ENCODE results near the gene ARHGEF37. TPM values are rescaled to one million over a fixed set of nuclear protein-coding genes. Genes with fewer than 3 reads are reported as not detected.

ARHGEF37 gene
- total RNA-seq, 1 experiment from 2014 or later = 0.70 TPM

DNA sequence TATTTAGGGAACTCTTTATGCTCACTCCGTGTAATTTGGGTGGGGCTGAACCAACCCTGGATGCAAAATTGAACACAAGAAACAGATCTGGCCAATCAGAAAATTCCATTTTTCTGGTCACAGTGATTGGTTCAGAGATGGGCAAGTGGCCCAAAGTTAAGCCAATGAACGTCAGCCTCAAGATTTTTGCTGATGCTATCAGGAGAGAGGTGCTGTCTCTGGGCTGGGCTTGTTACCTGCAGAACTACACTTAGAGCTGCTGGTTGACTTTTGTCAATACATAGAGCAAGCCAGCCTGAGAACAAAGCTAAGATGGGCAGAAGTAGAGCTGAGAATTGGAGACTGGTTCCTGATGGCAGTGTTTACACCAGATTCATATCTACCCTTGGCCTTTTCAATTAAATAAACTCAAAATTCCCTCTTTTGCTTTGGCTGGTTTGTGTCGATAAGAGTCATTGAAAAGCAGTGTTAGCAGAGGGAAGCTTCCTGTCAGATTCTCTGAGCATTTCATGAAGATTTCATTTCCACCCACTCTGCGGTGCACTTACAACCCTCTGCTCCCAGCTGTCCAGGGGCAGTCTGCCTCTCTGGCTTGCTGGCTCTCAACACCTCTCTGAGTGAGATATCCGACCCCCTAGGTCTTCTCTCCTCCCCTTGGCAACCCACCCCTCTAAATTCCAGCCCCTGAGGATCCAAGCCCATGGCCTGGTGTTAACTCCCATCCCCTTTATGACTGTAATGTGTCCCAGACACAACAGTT lies 84.3 kb downstream of the ARHGEF37 start:
- Mint-ChIP-seq H3K9me3 (ENCODE audit: unreplicated experiment) (peaks cover 11% of the 10 kb centered on the region), H3K4me1 (ENCODE audit: low read depth, unreplicated experiment) (no peaks in the 10 kb centered on the region), H3K36me3 (ENCODE audit: insufficient read depth, unreplicated experiment) (no peaks in the 10 kb centered on the region), H3K27ac (ENCODE audit: unreplicated experiment) (no peak overlapping the region), H3K4me3 (ENCODE audit: unreplicated experiment) (no peak overlapping the region), H3K27me3 (ENCODE audit: insufficient read depth, unreplicated experiment) (no peaks in the 10 kb centered on the region)
- H3K4me1 ChIP-seq = no peaks in the 10 kb centered on the region
- TF ChIP-seq, protein P1, sequence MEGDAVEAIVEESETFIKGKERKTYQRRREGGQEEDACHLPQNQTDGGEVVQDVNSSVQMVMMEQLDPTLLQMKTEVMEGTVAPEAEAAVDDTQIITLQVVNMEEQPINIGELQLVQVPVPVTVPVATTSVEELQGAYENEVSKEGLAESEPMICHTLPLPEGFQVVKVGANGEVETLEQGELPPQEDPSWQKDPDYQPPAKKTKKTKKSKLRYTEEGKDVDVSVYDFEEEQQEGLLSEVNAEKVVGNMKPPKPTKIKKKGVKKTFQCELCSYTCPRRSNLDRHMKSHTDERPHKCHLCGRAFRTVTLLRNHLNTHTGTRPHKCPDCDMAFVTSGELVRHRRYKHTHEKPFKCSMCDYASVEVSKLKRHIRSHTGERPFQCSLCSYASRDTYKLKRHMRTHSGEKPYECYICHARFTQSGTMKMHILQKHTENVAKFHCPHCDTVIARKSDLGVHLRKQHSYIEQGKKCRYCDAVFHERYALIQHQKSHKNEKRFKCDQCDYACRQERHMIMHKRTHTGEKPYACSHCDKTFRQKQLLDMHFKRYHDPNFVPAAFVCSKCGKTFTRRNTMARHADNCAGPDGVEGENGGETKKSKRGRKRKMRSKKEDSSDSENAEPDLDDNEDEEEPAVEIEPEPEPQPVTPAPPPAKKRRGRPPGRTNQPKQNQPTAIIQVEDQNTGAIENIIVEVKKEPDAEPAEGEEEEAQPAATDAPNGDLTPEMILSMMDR (IDR thresholded peaks at IDR 0.05; ENCODE audit: insufficient read depth in 1 of 2, low read depth in 1 of 2, low read length in 1 of 2, severe bottlenecking in 1 of 2, unreplicated experiment in 1 of 2) = no peak
- DNase-seq = no peak
- intact Hi-C loops (cut with micrococcal nuclease; ENCODE audit: unreplicated experiment) = loop anchor here (2.0 kb wide), 1 partner anchor 29 kb away; no protein-coding TSS in a partner anchor
- CTCF ChIA-PET = interaction anchor here (0.8 to 1.8 kb wide), 2 partner anchors 9 to 163 kb away, joined by 4 to 5 read pairs; no protein-coding TSS in a partner anchor
- no peaks in the 10 kb centered on the region for H3K9me3 ChIP-seq
- no peaks in the 10 kb centered on the region for H3K36me3 ChIP-seq (ENCODE audit: control insufficient read depth, insufficient read depth, low read length)
- BruUV-seq (replicated peaks) = no TSS peak
- H3K27me3 ChIP-seq (replicated peaks; ENCODE audit: control insufficient read depth, insufficient read depth, low read length) = no peaks in the 10 kb centered on the region
- POLR2A ChIA-PET = no interaction called here
- H3K4me3 ChIP-seq (ENCODE audit: low read depth, low read length) = no peak overlapping the region

DNA sequence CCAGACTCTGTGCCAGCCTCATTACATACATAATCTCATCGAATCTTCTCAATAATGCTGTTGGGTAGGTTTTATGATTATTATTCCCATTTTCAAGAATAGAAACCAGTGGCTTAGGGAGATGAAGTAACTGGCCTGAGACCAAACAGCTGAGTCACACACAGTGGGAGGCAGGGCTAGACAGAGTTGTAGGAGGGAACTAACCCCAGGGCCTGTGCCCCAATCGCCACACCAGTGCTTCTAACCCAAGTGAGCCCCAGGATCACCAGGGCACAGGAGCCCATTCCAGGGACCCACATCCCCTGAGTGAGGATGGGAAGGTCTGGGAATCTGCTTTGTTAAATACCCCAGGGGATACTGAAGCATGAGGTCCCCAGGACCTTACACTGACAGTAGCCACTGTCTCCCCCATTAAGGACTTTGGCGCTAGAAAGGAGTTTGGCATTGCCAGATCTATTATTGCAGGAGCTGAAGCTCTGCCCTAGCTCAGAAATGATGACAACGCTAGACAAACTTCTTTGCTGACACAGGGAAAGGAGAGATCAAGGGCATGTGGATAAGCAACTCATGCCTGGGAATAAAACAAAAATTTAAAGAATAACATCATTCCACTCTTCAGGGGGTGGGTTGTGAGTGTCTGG lies 85.0 kb downstream of the ARHGEF37 start:
- Histone ChIP-seq H3K4me1 (no peaks in the 10 kb centered on the region), H3K4me3 (ENCODE audit: low read depth, low read length) (no peak overlapping the region), H3K36me3 (ENCODE audit: control insufficient read depth, insufficient read depth, low read length) (no peaks in the 10 kb centered on the region), H3K27me3 (replicated peaks; ENCODE audit: control insufficient read depth, insufficient read depth, low read length) (no peaks in the 10 kb centered on the region), H3K9me3 (no peaks in the 10 kb centered on the region)
- H3K27ac Mint-ChIP-seq (ENCODE audit: unreplicated experiment) = no peak overlapping the region
- H3K36me3 Mint-ChIP-seq (ENCODE audit: insufficient read depth, unreplicated experiment) = no peaks in the 10 kb centered on the region
- H3K4me3 Mint-ChIP-seq (ENCODE audit: unreplicated experiment) = no peak overlapping the region
- no peaks in the 10 kb centered on the region for H3K27me3 Mint-ChIP-seq (ENCODE audit: insufficient read depth, unreplicated experiment)
- no TSS peak for BruUV-seq (replicated peaks)
- no peak for DNase-seq
- ChIA-PET CTCF (interaction anchor here (0.8 to 1.8 kb wide), 4 partner anchors 10 to 162 kb away, joined by 3 to 7 read pairs (median 4); no protein-coding TSS in a partner anchor), POLR2A (no interaction called here)
- peaks cover 11% of the 10 kb centered on the region for H3K9me3 Mint-ChIP-seq (ENCODE audit: unreplicated experiment)
- TF ChIP-seq, protein P1 (IDR thresholded peaks at IDR 0.05; ENCODE audit: insufficient read depth in 1 of 2, low read depth in 1 of 2, low read length in 1 of 2, severe bottlenecking in 1 of 2, unreplicated experiment in 1 of 2) = no peak
- no peaks in the 10 kb centered on the region for H3K4me1 Mint-ChIP-seq (ENCODE audit: low read depth, unreplicated experiment)
- intact Hi-C loops (cut with micrococcal nuclease; ENCODE audit: unreplicated experiment) = no loop called here

DNA sequence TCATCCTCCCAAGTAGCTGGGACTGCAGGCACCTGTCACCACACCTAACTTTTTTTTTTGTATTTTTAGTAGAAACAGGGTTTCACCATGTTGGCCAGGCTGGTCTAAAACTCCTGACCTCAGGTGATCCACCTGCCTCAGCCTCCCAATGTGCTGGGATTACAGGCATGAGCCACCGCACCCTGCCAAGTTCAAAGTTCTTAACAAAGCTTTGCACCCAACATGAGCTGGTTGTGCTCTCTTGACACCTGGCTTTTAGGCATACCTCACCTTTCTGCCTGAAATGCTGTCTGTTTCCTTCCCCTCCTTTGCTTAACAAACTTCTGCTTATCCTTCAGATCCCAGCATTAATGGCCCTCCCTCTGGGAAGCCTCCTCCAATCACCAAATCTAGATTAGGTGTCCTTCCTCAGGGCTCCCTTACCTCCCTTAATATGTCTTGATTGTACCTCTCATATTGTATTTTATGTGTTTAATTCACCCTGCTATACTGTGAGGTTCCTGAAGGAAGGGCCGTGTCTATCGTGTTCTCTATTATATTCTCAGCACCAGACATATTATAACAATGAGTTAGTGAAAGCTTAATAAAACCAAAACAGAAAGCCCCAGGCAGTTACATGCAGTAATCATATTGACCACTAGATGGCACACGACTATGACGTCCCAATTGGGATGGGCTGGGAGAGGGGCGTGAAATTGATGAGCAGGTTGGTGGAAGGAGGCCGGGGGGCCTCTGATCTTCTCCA lies 86.0 kb downstream of the ARHGEF37 start:
- CTCF ChIA-PET = interaction anchor here (0.6 to 1.5 kb wide), 11 partner anchors 11 to 161 kb away, joined by 3 to 8 read pairs (median 4); partner anchors contain the start of gene PPARGC1B
- Histone ChIP-seq H3K9me3 (no peaks in the 10 kb centered on the region), H3K4me1 (no peaks in the 10 kb centered on the region), H3K27me3 (replicated peaks; ENCODE audit: control insufficient read depth, insufficient read depth, low read length) (no peaks in the 10 kb centered on the region), H3K4me3 (ENCODE audit: low read depth, low read length) (no peak overlapping the region), H3K36me3 (ENCODE audit: control insufficient read depth, insufficient read depth, low read length) (no peaks in the 10 kb centered on the region)
- H3K9me3 Mint-ChIP-seq (ENCODE audit: unreplicated experiment) = peaks cover 11% of the 10 kb centered on the region
- no TSS peak for BruUV-seq (replicated peaks)
- H3K36me3 Mint-ChIP-seq (ENCODE audit: insufficient read depth, unreplicated experiment) = no peaks in the 10 kb centered on the region
- H3K4me3 Mint-ChIP-seq (ENCODE audit: unreplicated experiment) = no peak overlapping the region
- H3K27ac Mint-ChIP-seq (ENCODE audit: unreplicated experiment) = no peak overlapping the region
- TF ChIP-seq, protein P1 (IDR thresholded peaks at IDR 0.05; ENCODE audit: insufficient read depth in 1 of 2, low read depth in 1 of 2, low read length in 1 of 2, severe bottlenecking in 1 of 2, unreplicated experiment in 1 of 2) = peak; percentile 78 to 89
- no peaks in the 10 kb centered on the region for H3K4me1 Mint-ChIP-seq (ENCODE audit: low read depth, unreplicated experiment)
- peak in 1 of 2 experiments; percentile 53 for DNase-seq
- H3K27me3 Mint-ChIP-seq (ENCODE audit: insufficient read depth, unreplicated experiment) = no peaks in the 10 kb centered on the region
- intact Hi-C loops (cut with micrococcal nuclease; ENCODE audit: unreplicated experiment) = loop anchor here (1.0 kb wide), 2 partner anchors 63 to 161 kb away; partner anchors contain the start of gene PPARGC1B
- POLR2A ChIA-PET = no interaction called here

Measured in Caco-2 (cell line).